ENCODE data around the gene ZXDC.

ZXDC gene

DNA sequence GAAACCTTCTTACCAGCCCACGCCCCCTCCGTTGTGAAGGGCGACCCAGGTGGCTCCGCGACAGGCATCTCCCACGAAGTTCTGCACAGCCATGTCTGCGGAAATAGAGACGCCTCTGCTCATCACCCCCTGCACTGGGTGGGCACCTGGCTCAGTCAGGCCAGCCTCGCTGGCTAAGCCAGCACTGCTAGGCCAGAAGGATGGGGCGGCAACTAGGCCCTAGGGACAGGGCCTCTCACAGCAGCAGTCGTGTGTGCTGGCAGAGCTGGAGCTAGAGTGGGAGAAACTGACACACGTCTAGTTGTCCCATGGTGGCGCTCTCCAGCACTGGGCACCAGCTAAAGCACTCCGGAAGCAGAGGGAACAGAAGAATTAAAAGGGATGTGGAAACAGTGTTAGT lies 12.5 kb upstream of the ZXDC start:
- no peak for DNase-seq

- DNase-seq, result peak in 1 of 2 experiments; percentile 36
Measured at GRCh38 chr3:126487151-126487771, 11.6 kb upstream of the ZXDC start.

DNA sequence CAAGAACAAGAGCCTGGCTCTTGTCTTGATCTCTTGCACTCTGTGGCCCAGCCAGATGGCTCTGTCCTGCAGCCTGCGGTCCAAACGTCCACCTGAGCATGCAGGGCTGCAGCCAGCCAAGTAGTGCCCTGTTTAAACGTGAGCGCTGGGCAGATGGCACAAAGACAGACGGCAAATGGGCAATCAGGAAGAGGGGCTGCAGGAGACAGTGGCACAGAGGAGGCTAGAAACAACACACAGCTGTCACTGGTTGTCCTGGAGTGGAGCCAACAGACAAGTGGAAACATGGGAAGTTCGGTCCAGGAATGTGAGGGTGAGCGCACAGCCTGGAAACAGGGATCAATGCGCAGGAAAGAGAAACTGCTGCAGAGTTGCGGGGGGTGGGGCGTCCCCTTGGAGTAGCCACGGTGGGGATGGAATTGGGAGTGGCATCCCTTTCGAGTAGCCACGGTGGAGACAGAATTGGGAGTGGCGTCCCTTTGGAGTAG lies 10.7 kb upstream of the ZXDC start:
- no peak for DNase-seq

GRCh38 chr3:126485956-126486355 lies 10.3 kb upstream of the ZXDC start:
- DNase-seq, result no peak

- no peak for DNase-seq
Measured at GRCh38 chr3:126485176-126485897, 9.6 kb upstream of the ZXDC start.

- no peak for DNase-seq
Measured at GRCh38 chr3:126484662-126485061, 9.0 kb upstream of the ZXDC start.

GRCh38 chr3:126484148-126484547 lies 8.5 kb upstream of the ZXDC start:
- no peak for DNase-seq

- no peak for DNase-seq
Measured at GRCh38 chr3:126483321-126483761, 7.7 kb upstream of the ZXDC start.

DNA sequence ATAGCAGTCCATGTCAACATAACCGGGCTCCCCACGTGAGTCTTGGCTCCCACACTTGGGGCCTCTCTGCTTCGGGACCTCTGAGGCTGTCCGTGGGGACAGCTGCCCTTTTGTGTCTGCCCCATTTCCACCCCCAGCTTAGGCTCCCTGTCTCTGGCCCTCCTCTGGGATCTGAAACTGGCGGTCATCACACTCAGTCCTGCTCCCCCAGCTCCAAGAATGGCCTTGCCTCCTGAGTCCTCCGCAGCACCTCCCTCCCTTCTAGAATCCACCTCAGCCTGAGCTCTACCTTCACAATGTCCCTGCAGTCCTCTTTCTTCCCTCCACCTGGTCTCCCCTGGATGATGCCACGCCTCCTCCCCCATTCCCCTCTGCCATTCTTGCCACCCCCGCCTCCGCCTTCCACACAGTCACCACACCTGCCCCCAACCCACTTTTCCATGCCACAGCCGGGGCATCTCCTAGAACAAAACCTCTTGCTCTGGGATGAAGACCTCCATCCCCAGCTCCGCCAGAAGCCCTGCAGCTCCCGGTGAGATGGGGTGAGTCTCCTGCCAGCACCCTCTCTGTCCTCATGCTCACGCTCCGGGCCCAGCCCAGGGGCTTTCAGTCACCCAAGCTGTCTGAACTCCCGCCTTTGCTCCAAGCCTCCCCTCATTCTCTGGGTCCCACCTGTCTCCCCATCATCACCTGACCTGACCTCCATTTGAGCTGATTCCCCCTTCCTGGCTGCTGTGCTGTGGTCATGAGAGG lies 7.0 kb upstream of the ZXDC start:
- no peak for DNase-seq

- no peak for DNase-seq
Measured at GRCh38 chr3:126481808-126482502, 6.3 kb upstream of the ZXDC start.

GRCh38 chr3:126480861-126481260 lies 5.2 kb upstream of the ZXDC start:
- DNase-seq, result no peak

GRCh38 chr3:126480206-126480605 lies 4.5 kb upstream of the ZXDC start:
- no peak for DNase-seq

GRCh38 chr3:126479642-126480041 lies 4.0 kb upstream of the ZXDC start:
- DNase-seq, result no peak

GRCh38 chr3:126478581-126479310 lies 3.1 kb upstream of the ZXDC start:
- no peak for DNase-seq

- no peak for DNase-seq
Measured at GRCh38 chr3:126477061-126477380, 1.3 kb upstream of the ZXDC start.

GRCh38 chr3:126476166-126477060 lies 722 bp upstream of the ZXDC start:
- DNase-seq, result peak in 1 of 2 experiments; percentile 72

GRCh38 chr3:126474498-126475412 lies 936 bp downstream of the ZXDC start:
- peak in 1 of 2 experiments; percentile 33 for DNase-seq

DNA sequence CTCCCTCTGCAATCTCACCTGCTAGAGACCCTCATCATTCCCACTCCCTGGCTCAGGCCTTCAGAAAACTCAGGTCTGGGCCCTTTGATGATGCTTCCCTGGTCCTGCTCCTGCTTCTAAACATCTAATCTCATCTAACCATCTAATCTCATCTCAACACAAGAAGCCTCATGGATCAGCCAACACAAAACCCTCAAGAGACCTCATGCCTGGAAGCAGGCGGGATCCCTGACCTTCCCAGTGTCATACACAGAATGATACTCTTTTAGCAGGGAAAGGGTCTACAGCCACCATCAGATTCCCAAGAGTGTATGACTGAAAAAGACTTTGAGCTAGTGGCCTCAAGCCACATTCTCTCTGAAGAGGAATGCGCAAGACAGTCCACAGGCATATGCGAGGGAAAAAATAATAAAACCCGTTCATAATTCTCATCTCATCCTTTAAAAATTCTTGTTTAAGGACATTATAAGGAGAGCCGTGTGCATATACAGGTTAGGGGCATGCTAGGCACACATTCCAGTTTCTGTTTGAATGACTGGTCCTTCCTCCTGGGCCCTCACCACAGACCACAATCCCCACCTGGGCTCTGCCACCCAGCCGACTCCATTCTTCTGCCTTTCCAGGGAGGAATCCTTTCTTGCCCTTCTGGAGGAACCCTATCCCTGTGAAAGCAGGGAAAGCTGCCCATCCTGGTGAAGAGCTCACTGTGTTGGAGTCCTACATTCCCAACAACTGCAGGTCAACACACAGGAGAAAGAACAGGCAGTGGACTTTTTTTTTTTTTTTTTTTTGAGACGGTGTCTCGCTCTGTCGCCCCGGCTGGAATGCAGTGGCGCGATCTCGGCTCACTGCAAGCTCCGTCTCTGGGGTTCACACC lies 2.2 kb downstream of the ZXDC start:
- DNase-seq, result no peak
